Stimulated activated naive CD8-positive, alpha-beta T cell treated with anti-CD3 and anti-CD28 coated beads, Interleukin-15, Interleukin-2, amounts not matched to agents 100 U/mL and 50 U/mL, for 24 hours (primary cell): ENCODE measurements around the gene PCDHB11.
"Not testable (repeated sequence)": the region's sequence is repeated elsewhere in the genome, so short reads cannot be mapped to it uniquely, and the experiment has no call there.

Experiments used
- ATAC-seq: fragments of 150-1000 bp; cut with Tn5 transposase; one replicate; pipeline ENCODE4 v1.10.0; 2021
- DNase-seq: peaks from one replicate; pipeline ENCODE4 v3.0.0; 2021

Gene PCDHB11

DNA sequence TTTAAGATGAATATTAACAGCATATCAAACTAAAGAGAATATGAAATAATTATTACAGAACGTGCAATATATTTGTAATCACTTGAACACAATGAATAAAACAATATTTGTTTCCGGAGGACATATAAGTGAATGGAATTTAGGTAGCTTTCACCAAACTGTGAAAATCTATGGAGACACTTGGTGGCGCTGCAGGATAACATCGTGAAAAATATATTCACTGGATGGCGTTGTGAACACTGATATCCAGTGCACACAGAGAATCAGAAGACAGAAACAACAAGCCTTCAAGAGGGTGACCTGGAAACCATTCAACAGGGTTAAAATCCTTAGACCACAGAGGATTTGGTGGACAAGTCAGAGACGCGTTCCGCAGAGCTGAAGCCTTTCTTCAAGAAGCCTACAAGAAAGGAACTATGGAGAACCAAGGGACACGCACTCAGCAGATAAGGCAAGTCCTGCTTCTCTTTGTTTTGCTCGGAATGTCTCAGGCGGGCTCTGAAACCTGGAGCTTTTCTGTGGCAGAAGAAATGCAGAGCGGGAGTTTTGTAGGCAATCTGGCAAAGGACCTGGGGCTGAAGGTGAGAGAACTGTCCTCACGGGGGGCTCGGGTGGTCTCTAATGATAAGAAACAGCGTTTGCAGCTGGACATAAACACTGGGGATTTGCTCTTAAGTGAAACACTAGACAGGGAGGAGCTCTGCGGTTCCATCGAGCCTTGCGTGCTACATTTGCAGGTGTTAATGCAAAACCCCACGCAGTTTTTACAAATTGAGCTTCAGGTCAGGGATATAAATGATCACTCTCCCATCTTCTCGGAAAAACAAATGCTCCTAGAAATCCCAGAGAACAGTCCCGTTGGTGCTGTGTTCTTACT is at the start of gene PCDHB11:
TSS of gene PCDHB11 (plus strand) at position 269 of the 877 bp plus-strand sequence. CDS start at position 417, 148 bp downstream.
- ATAC-seq = no peak
- no peak for DNase-seq

- no peak for ATAC-seq
- DNase-seq = no peak
These were observed 49.6 kb upstream of the PCDHB11 start, which contains the start of gene PCDHB6 for GRCh38 chr5:141149812-141150211. PCDHB6 (plus strand) TSS chr5:141150057; CDS start chr5:141150258, 201 bp downstream.

GRCh38 chr5:141150224-141150992 is 49.0 kb upstream of the PCDHB11 start:
- DNase-seq = no peak
- ATAC-seq = no peak

GRCh38 chr5:141150993-141151325 is 48.5 kb upstream of the PCDHB11 start:
- ATAC-seq = no peak
- no peak for DNase-seq

DNA sequence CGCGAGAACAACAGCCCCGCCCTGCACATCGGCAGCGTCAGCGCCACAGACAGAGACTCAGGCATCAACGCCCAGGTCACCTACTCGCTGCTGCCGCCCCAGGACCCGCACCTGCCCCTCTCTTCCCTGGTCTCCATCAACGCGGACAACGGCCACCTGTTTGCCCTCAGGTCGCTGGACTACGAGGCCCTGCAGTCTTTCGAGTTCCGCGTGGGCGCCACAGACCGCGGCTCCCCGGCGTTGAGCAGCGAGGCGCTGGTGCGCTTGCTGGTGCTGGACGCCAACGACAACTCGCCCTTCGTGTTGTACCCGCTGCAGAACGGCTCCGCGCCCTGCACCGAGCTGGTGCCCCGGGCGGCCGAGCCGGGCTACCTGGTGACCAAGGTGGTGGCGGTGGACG is 47.8 kb upstream of the PCDHB11 start:
- not testable (repeated sequence) for ATAC-seq, DNase-seq

- not testable (repeated sequence) for DNase-seq, ATAC-seq
These were observed 47.3 kb upstream of the PCDHB11 start for GRCh38 chr5:141152096-141152495.

DNA sequence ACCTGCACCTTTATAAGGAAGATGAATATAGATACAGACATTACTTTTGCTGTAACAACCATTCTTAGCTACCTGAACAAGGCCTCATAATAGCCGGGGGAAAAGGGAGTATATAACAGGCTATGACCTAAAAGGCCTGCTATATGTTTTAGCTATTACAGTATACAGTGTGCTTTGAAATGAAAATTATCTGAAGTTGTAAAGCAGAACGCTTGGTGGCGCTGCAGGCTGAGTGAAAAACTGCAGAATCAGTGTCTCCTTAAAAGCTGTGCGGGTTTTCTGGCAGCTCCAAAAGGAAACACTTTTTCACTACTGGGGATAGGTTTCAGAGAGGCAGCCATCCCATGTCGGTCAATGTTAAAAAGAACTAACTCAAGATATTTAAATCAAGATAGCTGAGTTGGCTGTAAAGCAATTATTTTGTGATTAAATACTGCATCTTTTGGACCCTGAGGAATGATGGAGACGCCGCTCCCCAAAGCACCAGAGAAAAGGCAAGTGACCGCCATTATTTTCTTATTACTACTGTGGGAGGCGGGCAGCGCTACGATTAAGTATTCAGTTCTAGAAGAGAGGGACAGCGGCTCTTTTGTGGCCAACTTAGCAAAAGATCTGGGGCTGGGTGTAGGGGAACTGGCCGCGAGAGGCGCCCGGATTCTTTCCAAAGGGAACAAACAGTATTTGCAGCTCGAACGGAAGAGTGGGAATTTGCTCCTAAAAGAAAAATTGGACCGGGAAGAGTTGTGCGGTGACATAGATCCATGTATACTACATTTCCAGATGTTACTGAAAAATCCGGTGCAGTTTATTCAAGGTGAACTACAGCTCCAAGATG is 43.7 kb upstream of the PCDHB11 start:
- ATAC-seq (no peak), DNase-seq (no peak)

DNA sequence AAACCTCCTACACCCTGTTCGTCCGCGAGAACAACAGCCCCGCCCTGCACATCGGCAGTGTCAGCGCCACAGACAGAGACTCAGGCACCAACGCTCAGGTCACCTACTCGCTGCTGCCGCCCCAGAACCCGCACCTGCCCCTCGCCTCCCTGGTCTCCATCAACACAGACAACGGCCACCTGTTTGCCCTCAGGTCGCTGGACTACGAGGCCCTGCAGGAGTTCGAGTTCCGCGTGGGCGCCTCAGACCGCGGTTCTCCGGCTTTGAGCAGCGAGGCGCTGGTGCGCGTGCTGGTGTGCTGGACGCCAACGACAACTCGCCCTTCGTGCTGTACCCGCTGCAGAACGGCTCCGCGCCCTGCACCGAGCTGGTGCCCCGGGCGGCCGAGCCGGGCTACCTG is 42.1 kb upstream of the PCDHB11 start:
- DNase-seq, ATAC-seq: not testable (repeated sequence)

DNA sequence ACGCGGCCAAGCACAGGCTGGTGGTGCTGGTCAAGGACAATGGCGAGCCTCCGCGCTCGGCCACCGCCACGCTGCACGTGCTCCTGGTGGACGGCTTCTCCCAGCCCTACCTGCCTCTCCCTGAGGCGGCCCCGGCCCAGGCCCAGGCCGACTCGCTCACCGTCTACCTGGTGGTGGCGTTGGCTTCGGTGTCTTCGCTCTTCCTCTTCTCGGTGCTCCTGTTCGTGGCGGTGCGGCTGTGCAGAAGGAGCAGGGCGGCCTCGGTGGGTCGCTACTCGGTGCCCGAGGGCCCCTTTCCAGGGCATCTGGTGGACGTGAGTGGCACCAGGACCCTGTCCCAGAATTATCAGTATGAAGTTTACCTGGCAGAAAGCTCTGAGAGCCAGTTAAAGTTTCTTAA is 41.5 kb upstream of the PCDHB11 start:
- not testable (repeated sequence) for DNase-seq, ATAC-seq

DNA sequence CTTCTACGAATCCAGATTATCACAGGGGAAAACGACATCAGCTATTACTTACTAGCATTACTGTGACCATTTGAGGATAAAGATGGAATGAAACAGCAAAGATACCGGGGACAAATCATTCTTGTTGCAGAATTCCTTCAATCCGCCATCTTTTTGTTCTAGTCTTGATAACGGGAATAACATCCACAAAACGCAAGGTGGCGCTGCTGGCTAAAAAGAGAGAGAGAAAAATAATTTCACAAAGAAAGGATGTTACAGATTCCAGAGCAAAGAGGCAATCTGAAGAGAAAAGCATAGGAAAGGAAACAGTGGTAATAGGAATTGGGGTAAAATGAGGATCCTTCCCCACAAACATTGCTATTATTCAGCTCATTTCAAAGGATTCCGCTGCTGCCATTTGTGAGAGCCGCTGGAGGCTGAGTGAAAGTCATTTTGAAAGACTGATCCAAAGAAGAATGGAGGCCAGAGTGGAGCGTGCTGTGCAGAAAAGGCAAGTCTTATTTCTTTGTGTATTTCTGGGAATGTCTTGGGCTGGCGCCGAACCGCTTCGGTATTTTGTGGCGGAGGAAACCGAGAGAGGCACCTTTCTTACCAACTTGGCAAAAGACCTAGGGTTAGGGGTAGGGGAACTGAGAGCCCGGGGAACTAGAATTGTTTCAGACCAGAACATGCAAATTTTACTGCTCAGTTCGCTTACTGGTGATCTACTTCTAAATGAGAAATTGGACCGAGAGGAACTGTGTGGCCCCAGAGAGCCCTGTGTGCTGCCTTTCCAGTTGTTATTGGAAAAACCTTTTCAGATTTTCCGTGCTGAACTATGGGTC is 26.8 kb upstream of the PCDHB11 start, which contains the start of gene PCDHB7:
TSS of gene PCDHB7 (plus strand) at position 264 of the 824 bp plus-strand sequence. CDS start at position 456, 192 bp downstream.
- no peak for ATAC-seq
- DNase-seq = peak; percentile 16

- ATAC-seq, DNase-seq: not testable (repeated sequence)
These were observed 24.9 kb upstream of the PCDHB11 start for GRCh38 chr5:141174291-141175104.

DNA sequence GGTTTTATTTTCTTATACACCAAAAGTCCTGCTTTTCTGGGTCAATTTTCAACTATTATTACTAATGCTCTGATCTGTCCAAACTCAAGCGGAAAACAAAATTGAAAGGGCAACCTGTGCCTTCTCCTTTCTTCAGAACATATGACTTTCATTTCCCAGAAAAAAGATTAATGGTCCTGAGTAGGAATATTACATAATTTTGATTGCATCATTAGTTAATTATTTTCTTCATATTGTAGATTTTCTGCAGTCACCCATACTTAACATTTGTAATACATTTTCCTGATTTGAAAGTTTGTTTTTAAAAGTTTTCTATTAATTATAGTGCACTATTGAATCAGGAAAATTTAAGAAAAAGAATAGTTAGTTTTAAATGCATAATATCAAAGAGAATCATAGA is 23.5 kb upstream of the PCDHB11 start:
- no peak for DNase-seq
- no peak for ATAC-seq

DNA sequence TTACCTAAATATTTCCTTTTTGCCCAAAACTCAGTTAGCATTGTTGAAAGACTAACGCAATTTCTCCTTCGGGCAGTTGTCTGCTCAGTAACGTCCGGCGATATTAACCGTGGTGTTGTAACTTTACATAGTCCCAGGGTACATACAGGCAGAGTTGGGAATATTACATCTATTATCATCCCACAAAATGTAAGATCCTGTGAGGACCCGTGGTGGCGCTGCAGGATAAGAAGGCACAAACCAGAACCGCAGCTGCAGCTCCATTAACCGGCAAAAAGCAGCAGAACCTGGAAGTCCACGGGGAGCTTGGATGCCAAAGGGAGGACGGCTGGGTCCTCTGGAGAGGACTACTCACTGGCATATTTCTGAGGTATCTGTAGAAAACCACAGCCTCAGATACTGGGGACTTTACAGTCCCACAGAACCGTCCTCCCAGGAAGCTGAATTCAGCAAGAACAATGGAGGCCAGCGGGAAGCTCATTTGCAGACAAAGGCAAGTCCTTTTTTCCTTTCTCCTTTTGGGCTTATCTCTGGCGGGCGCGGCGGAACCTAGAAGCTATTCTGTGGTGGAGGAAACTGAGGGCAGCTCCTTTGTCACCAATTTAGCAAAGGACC is 21.7 kb upstream of the PCDHB11 start, which contains the start of gene PCDHB8:
TSS of gene PCDHB8 (plus strand) at position 214 of the 615 bp plus-strand sequence. CDS start at position 459, 245 bp downstream.
- not testable (repeated sequence) for DNase-seq, ATAC-seq

DNA sequence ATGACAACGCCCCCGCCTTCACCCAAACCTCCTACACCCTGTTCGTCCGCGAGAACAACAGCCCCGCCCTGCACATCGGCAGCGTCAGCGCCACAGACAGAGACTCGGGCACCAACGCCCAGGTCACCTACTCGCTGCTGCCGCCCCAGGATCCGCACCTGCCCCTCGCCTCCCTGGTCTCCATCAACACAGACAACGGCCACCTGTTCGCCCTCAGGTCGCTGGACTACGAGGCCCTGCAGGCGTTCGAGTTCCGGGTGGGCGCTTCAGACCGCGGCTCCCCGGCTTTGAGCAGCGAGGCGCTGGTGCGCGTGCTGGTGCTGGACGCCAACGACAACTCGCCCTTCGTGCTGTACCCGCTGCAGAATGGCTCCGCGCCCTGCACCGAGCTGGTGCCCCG is 20.1 kb upstream of the PCDHB11 start:
- ATAC-seq, DNase-seq: not testable (repeated sequence)

- ATAC-seq, DNase-seq: not testable (repeated sequence)
These were observed 19.6 kb upstream of the PCDHB11 start for GRCh38 chr5:141179876-141180275.

- ATAC-seq (no peak), DNase-seq (no peak)
These were observed 19.1 kb upstream of the PCDHB11 start for GRCh38 chr5:141180313-141180712.

- DNase-seq (no peak), ATAC-seq (no peak)
These were observed 17.2 kb upstream of the PCDHB11 start, which contains the start of gene PCDHB16 for GRCh38 chr5:141182248-141182647. PCDHB16 (plus strand) TSS chr5:141182387; CDS start chr5:141182560, 173 bp downstream.

GRCh38 chr5:141184117-141184855 is 15.1 kb upstream of the PCDHB11 start:
- not testable (repeated sequence) for DNase-seq, ATAC-seq
